HG02938 (cell line): ENCODE results near the gene FRMD4A.

Source experiments
- ATAC-seq: cut with Tn5 transposase; IDR thresholded peaks from one replicate; pipeline ENCODE4 v1.9.1; 2021; ENCODE audit warnings: mild to moderate bottlenecking, moderate library complexity; ENCODE audit not compliant: unreplicated experiment

FRMD4A gene

DNA sequence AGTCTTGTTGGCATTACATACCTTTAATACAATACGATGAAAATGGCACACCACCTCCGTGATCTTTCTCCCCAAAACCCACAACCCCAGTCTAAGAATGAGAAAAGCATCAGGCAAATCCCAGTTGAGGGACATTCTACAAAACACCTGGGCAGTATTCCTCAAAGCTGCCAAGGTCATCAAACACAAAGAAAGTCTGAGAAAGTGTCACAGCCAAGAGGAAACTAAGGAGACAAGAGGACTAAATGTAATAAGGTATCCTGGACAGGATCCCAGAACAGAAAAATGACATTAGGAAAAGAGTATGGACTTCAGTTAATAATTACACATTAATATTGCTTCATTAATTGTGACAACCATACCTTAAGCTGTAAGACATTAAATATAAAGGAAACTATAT is 14.5 kb upstream of the FRMD4A start:
- no peak for ATAC-seq

GRCh38 chr10:14340051-14340744 is 9.5 kb upstream of the FRMD4A start:
- ATAC-seq = no peak

DNA sequence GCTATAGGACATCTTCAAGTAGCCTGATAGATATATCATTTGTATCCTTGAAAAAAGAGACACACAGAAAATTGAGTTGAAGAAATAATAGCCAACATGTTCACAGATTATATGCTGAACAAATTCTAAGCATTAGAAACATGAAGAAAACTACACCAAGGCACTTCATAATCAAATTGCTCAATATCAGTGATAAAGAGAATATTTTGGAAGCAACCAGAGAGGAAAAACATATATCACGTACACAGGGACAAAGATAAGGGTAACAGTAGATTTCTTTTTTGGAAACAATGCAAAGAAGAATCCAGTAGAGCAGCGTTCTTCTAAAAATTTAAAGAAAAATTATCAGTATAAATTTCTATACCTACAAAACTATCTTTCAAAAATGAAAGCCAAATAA is 6.0 kb upstream of the FRMD4A start:
- no peak for ATAC-seq

- no peak for ATAC-seq
Observed at GRCh38 chr10:14334771-14335170, 4.0 kb upstream of the FRMD4A start.

GRCh38 chr10:14333606-14334005 is 2.9 kb upstream of the FRMD4A start:
- no peak for ATAC-seq

DNA sequence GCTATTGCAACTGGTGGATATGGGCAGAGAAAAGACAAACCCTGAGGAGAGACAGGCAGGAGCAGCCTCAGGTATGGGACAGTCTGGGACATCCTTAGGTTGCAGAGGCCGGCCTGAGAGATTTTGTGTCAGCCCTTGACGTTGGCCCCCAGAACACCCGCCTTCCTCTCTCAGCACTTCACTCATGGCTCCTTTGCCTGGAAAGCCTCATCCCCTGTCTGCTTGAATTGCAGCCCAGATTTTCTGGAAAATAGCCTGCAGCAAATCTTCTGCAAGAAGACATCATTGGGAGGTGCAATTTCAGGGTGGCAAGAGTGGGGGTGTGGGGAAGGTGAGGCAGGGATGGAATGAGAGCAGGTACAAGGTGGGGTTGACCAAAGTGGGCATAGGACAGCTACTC is 2.2 kb upstream of the FRMD4A start:
- ATAC-seq = no peak

GRCh38 chr10:14329746-14330173 is 964 bp downstream of the FRMD4A start:
- no peak for ATAC-seq

DNA sequence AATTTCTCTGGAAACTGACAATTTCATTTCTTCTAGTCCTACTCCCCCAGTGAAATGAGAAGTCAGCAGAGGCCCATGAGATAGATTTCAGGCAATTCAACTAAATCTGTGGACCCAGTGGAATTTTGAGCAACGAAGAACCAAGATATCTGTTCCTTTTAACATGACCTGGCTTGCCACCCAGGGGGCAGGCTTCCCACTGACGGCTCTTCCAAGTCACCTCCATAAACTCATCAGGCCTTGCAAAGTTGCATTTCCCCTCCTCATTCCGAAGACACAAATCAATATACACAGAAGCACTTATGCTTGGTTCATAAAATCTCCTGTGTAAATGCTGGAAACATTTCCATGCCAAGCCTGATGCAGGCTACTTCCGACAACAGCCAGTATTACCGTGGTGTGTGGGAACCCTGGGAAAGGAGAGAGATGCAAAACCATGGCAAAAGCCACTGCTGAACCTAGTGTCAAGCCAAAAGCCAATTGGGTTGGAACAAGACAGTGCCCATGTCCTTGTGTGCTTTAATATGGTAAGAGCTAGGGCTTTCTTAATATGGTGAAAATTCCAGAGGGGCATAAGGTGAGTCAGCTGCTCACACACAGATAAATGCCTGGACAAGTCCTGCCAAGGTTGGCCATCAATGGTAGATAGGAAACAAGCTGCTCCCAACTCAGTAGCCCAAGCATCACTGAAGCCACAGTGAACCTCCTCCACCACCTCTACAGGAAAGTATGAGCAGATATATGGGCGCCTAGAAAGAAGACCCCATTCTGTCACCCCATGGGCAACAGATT is 1.6 kb downstream of the FRMD4A start:
- ATAC-seq = no peak

GRCh38 chr10:14327527-14327926 is 3.2 kb downstream of the FRMD4A start:
- no peak for ATAC-seq

DNA sequence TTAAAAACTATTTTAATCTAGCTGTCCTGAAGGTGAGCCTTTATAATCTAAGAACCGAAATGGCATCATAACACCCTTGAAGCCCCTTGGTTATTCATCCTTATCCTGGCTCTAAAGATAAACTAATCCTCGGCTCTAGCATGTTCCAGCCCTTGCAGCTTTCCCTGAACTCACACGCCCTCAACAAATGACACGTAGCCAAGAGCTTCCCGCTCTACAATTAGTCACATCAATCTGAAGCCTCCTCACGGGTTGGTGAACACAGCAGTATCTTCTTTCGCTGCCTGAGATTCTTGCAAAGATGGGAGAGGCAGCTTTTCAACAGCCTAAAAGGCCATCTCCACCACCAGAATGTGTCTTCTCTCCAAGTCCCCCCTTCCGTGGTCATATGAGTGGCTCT is 4.1 kb downstream of the FRMD4A start:
- ATAC-seq = no peak

DNA sequence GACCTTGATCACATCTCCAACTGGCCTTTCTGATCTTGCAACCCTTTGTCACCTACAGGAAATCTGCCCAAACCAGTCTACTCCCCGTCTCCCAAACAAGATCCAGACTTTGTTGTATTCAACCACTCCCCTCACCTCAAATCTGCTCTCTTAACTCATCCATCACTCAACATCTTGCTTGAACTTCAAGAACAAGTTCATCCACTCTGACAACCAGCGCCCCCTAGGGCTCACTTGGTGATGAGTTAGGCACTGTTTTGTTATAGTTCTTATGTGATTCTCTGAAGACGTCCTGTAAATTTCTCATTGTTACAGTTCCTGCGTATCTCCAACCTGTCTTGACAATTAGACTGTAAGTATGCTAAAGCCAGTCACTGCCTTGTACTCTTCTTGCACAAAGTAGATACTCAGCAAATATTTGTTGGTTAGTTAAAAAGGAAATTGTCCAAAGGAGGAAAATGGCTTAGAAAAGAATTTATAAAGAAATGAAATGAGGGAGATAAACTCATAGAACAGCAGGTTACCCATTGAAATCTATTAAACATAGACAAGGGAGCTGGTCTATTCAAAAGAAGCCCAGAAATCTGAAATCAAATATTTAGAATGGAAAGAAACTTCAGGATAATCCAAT is 5.3 kb downstream of the FRMD4A start:
- no peak for ATAC-seq

GRCh38 chr10:14322526-14323188 is 8.1 kb downstream of the FRMD4A start:
- no peak for ATAC-seq

- ATAC-seq = no peak
Observed at GRCh38 chr10:14318007-14318406, 12.7 kb downstream of the FRMD4A start.

GRCh38 chr10:14312014-14312413 is 18.7 kb downstream of the FRMD4A start:
- no peak for ATAC-seq

DNA sequence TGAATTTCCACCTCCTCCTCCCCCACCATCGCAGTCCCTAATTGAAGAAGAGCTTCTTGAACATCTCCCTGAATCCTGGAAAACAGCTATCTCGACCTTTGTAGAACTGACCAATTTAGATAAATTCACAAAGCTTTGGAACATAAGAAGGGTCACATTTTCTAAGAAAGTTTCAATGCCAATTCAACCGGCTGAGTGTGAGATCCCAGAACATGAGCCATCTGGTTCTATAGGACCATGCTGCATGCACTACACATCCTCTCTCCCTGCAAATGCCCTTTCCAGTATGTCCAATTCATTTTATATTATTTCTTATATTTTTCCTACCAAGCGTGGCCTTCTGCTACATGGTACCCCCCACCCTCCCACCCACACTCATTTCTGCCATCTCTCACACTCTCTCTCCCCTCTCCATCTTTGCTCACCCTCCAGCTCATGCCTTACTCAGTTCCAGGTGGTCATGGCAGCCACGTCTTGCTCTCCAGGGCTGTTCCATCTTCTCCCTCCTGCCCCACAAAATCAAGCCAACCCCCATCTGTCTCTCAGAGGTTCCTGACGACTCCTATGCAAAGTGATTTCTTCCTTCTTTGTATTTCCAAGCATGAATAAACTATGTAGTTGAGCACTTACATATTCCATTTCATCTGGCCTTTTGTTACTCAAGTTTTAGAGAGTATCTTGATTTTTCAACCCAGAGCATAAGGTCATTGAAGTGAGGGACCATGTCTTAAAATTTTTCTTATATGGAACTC is 19.3 kb downstream of the FRMD4A start:
- ATAC-seq = no peak

DNA sequence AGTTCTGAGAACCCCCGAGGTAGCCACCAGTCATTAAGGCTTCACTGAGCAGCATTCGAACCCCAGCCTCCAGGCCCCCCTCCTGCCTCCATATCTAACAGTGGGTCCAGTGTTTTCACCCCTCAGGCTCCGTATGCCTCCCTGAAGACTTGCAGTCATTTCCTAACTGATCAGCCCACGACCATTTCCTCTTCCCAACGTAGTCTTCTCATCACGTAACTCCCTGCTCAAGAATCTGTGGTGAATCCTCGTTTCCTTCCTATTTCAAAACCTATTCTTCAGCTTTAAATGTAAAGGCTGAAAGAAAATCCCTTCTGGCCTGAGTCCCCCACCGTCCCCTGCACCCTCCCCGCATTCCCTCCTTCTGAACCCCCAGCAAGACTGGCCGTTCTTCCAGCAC is 21.1 kb downstream of the FRMD4A start:
- no peak for ATAC-seq

- no peak for ATAC-seq
Observed at GRCh38 chr10:14306190-14306589, 24.5 kb downstream of the FRMD4A start.

DNA sequence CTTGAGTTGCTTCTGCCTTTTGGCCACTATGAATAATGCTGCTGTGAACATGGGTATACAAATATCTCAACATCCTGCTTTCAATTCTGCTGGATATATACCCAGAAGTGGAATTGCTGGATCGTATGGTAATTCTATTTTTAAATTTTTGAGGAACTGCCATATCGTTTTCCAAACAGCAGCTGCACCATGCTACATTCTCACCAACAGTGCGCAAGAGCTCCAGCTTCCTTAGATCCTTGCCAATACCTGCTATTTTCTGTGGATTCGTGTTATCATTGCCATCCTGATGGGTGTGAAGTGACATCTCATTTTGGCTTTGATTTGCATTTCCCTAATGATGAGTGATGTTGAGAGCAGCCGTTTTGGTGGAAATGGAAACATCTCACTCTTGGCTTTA is 26.7 kb downstream of the FRMD4A start:
- ATAC-seq = no peak

- no peak for ATAC-seq
Observed at GRCh38 chr10:14302035-14302434, 28.7 kb downstream of the FRMD4A start.

DNA sequence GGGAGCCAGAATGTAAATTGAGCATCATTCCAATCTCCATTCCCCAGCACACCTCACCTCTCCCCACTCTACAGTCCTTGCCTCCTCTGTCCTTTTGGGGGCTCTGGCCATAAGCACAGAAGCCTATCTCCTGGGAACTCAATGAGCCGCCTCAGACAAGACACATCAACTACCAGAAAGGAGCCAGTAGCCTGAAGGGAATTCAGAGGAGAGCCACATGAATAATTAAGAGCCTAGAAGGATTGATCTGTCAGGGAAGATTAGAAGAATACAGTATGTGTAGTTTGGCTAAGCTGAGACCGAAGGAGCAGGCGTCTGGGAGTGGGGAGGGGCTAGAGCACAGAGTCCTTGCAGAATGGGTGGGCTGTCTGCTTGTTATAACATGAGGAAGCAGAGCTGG is 31.2 kb downstream of the FRMD4A start:
- no peak for ATAC-seq
